Esophagus squamous epithelium (tissue), 5 donors: Measurements from ENCODE around the gene GPNMB. TPM values are rescaled to one million over a fixed set of nuclear protein-coding genes. Genes with fewer than 3 reads are reported as not detected.

Experiments used
- DNase-seq: peaks from one replicate; lab custom pipeline; 2025; lab: John Stamatoyannopoulos, UW
- H3K27ac ChIP-seq, 4 donors: fragments of 200-600 bp; sonication (generic); one replicate each; pipeline ENCODE4 v1.5.1; 2016 to 2019; ENCODE audit warnings: mild to moderate bottlenecking in 1 of 4
- H3K27me3 ChIP-seq, 4 donors: fragments of 200-600 bp; sonication (generic); 1 replicate in 3 of 4; 2 replicates in 1 of 4; pipeline versions ENCODE4 v1.5.1 to v1.6.0; 2017 to 2021; ENCODE audit warnings: antibody characterized with exemption in 1 of 4
- H3K36me3 ChIP-seq, 3 donors: fragments of 200-600 bp; sonication (generic); one replicate each; pipeline ENCODE4 v1.5.1; 2016 to 2019
- H3K4me1 ChIP-seq, 3 donors: fragments of 200-600 bp; sonication (generic); one replicate each; pipeline ENCODE4 v1.5.1; 2017 to 2019
- H3K4me3 ChIP-seq, 4 donors: fragments of 200-600 bp; sonication (generic); 1 replicate in 3 of 4; 2 replicates in 1 of 4; pipeline ENCODE4 v1.5.1; 2016 to 2019; ENCODE audit warnings: mild to moderate bottlenecking in 2 of 4, moderate library complexity in 1 of 4
- H3K9me3 ChIP-seq, 3 donors: fragments of 200-600 bp; sonication (generic); one replicate each; pipeline ENCODE4 v1.5.1; 2016 to 2019
- CTCF ChIP-seq, 6 experiments: fragments of 450-650 bp in 4 of 6; fragments of 200-600 bp in 2 of 6; sonication (generic) in 2 of 6; IDR thresholded peaks; one replicate each; pipeline ENCODE4 v1.5.1; 2016 to 2019; ENCODE audit warnings: antibody characterized with exemption in 6 of 6, mild to moderate bottlenecking in 4 of 6, moderate library complexity in 4 of 6
- POLR2A ChIP-seq, 4 donors: fragments of 450-650 bp; IDR thresholded peaks; one replicate each; pipeline ENCODE4 v1.6.1; 2017; ENCODE audit warnings: antibody characterized with exemption in 4 of 4, mild to moderate bottlenecking in 4 of 4, moderate library complexity in 3 of 4
- WGBS, 2 donors: methylation state at CpG; one replicate each; pipeline ENCODE4 v1.1.5; 2018; 5-methylcytosine and 5-hydroxymethylcytosine counted together
- intact Hi-C: fragments of 100-400 bp; cut with DNase I; formaldehyde crosslinking; loops from one replicate; pipeline ENCODE4 v1.15.0; 2022
- total RNA-seq, 4 donors: library from RNA; depleted of rRNA; stranded (reverse); fragments of >200 nt; gene quantifications; one replicate each; pipeline ENCODE4 v1.1.0, GENCODE V29; 2016
- donor health status: DM: yes; HTN: yes; CAD: no.

Gene GPNMB
- total RNA-seq, 4 donors from 2014 or later, result 34.5 to 187 (median 107) TPM

- intact Hi-C loops, result no loop called here
- Histone ChIP-seq H3K4me1 (peaks cover 0 to 5% (median 0%) of the 10 kb centered on the region in 3 donors), H3K36me3 (no peaks in the 10 kb centered on the region), H3K4me3 (no peak overlapping the region), H3K27ac (no peak overlapping the region), H3K9me3 (no peaks in the 10 kb centered on the region), H3K27me3 (no peaks in the 10 kb centered on the region)
- TF ChIP-seq POLR2A (IDR thresholded peaks at IDR 0.05) (no peak), CTCF (IDR thresholded peaks at IDR 0.05) (no peak)
- 72 to 81% methylated on average over 4 of the region's 4 CpGs for WGBS, 2 donors
- DNase-seq, result no peak
Measured at GRCh38 chr7:23226844-23227450, 19.6 kb upstream of the GPNMB start.

- intact Hi-C loops, result no loop called here
- no peak overlapping the region for H3K4me3 ChIP-seq
- no peak for DNase-seq
- H3K27ac ChIP-seq, result no peak overlapping the region
- H3K27me3 ChIP-seq, result no peaks in the 10 kb centered on the region
- peaks cover 0 to 5% (median 0%) of the 10 kb centered on the region in 3 donors for H3K4me1 ChIP-seq
- H3K36me3 ChIP-seq, result no peaks in the 10 kb centered on the region
- TF ChIP-seq POLR2A (IDR thresholded peaks at IDR 0.05), result no peak
- no peak for TF ChIP-seq CTCF (IDR thresholded peaks at IDR 0.05)
- WGBS, 2 donors, result 89 to 96% methylated on average over 2 of the region's 2 CpGs
- no peaks in the 10 kb centered on the region for H3K9me3 ChIP-seq
Measured at GRCh38 chr7:23228412-23228811, 18.2 kb upstream of the GPNMB start.

- 65 to 67% methylated on average over 6 of the region's 6 CpGs for WGBS, 2 donors
- no peaks in the 10 kb centered on the region for H3K27me3 ChIP-seq
- no peak for DNase-seq
Measured at GRCh38 chr7:23230641-23231101, 15.9 kb upstream of the GPNMB start.

GRCh38 chr7:23232966-23233365, 13.6 kb upstream of the GPNMB start:
- Histone ChIP-seq H3K9me3 (no peaks in the 10 kb centered on the region), H3K4me1 (peaks cover 4 to 40% (median 10%) of the 10 kb centered on the region in 3 donors), H3K36me3 (no peaks in the 10 kb centered on the region), H3K27ac (no peak overlapping the region), H3K4me3 (no peak overlapping the region), H3K27me3 (no peaks in the 10 kb centered on the region)
- no peak for DNase-seq
- TF ChIP-seq CTCF (IDR thresholded peaks at IDR 0.05) (no peak), POLR2A (IDR thresholded peaks at IDR 0.05) (no peak)
- intact Hi-C loops, result no loop called here
- 80 to 91% methylated on average over 3 of the region's 3 CpGs for WGBS, 2 donors

More at GRCh38 chr7:23230641-23231101, 15.9 kb upstream of the GPNMB start:
- intact Hi-C loops, result no loop called here
- Histone ChIP-seq H3K27ac (no peak overlapping the region), H3K9me3 (no peaks in the 10 kb centered on the region), H3K4me3 (no peak overlapping the region), H3K4me1 (peaks cover 0 to 27% (median 10%) of the 10 kb centered on the region in 3 donors), H3K36me3 (no peaks in the 10 kb centered on the region)
- TF ChIP-seq POLR2A (IDR thresholded peaks at IDR 0.05) (no peak), CTCF (IDR thresholded peaks at IDR 0.05) (no peak)

GRCh38 chr7:23234569-23235296, 11.8 kb upstream of the GPNMB start:
- DNase-seq, result no peak
- no peaks in the 10 kb centered on the region for H3K27me3 ChIP-seq
- H3K36me3 ChIP-seq, result no peaks in the 10 kb centered on the region
- intact Hi-C loops, result no loop called here
- H3K27ac ChIP-seq, result peak overlapping the region; percentile 28 to 57 (median 50)
- H3K4me1 ChIP-seq, result peaks cover 4 to 44% (median 10%) of the 10 kb centered on the region in 3 donors
- 47 to 52% methylated on average over 9 of the region's 9 CpGs for WGBS, 2 donors
- TF ChIP-seq CTCF (IDR thresholded peaks at IDR 0.05) (no peak), POLR2A (IDR thresholded peaks at IDR 0.05) (no peak)
- no peaks in the 10 kb centered on the region for H3K9me3 ChIP-seq
- peak overlapping the region in 1 of 4 donors; percentile 24 for H3K4me3 ChIP-seq
